ENCODE measurements around the gene TUBA1C. TPM values are rescaled to one million over a fixed set of nuclear protein-coding genes. Genes with fewer than 3 reads are reported as not detected.

The TUBA1C gene
- 978 and 1,044 TPM in 2 replicates for total RNA-seq (2014; rRNA removed; shearing (Covaris generic))

DNA sequence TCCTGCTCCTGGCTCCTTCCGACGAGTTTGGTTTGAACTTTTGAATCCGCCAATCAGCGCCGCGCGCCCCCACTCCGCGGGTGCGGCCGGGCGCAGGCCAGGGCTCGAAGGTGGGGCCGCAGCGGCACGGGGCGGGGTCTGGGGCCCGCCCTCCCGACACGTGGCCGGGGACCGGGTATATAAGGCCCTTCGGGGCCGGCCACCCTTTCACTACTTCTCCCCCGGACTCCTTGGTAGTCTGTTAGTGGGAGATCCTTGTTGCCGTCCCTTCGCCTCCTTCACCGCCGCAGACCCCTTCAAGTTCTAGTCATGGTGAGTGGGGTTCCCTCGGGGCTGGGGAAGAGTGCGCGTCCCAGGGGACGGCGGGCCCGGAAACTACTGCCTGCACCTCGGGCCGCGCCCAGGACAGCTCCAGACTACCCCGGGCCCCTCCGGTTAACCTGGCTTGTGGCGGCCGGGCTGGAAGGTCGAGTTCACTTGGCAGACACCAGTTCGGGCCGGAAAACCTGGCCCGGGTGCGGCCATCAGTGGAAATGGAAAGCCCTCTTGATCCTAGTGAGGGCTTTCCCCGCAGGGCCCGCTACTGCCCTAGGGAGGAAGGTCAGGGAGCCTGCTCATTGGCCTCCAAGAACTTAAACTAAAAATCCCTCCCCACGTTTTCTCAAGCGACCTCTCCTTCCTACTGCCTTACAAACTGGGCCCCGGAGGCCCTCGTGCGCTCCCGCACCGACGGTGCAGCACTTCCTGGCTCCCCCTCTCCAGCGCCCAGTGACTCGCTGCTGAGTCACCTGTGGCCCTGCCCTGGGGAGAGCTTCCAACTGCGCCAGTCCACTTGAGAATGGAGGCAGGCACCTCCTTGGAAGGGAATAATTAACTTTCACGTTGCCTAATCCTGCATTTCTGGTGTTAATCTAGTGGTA lies at the start of gene TUBA1C:
TUBA1C (plus strand) TSS at position 210 of the 920 bp plus-strand sequence; CDS start at position 310, 100 bp downstream.
- peak; percentile 96 for DNase-seq (ENCODE audit: low spot score)

GRCh38 chr12:49219417-49220026 lies 45.4 kb upstream of the TUBA1C start:
- DNase-seq (ENCODE audit: low spot score): peak; percentile 28

DNA sequence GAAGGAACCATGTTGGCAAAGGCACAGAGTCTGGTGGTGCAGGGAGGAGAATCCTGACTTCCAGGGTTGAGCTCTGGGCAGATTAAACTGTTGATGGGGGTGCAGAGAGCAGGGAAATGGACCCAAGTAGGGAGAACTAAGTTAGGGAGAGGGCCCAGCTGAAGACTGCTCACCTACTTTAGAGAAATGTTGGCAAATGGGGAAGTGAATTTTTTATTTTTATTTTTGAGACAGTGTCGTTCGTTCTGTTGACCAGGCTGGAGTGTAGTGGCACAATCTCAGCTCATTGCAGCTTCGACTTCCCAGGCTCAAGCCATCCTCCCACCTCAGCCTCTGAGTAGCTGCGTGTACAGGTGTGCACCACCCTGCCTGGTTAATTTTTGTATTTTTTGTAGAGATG lies 43.9 kb upstream of the TUBA1C start:
- no peak for DNase-seq (ENCODE audit: low spot score)

DNA sequence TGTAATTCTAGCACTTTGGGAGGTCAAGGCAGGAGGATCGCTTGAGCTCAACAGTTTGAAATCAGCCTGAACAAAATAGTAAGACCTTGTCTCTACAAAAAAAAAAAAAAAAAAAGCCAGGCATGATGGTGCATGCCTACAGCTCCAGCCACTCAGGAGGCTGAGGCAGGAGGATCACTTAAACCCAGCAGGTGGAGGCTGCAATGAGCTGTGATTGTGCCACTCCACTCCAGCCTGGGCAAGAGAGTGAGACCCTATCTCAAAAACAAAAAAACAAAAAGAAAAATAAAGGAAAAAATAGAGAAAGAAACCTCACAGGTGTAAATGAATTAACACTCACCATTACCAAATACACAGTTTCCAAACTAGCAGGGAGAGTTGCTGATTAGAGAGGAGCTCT lies 41.8 kb upstream of the TUBA1C start:
- DNase-seq (ENCODE audit: low spot score): no peak

GRCh38 chr12:49223590-49224369 lies 41.1 kb upstream of the TUBA1C start:
- no peak for DNase-seq (ENCODE audit: low spot score)

- no peak for DNase-seq (ENCODE audit: low spot score)
Measured at GRCh38 chr12:49225576-49226166, 39.2 kb upstream of the TUBA1C start.

GRCh38 chr12:49227713-49228112 lies 37.2 kb upstream of the TUBA1C start:
- DNase-seq (ENCODE audit: low spot score): no peak

- DNase-seq (ENCODE audit: low spot score): no peak
Measured at GRCh38 chr12:49228653-49229052, 36.2 kb upstream of the TUBA1C start.

DNA sequence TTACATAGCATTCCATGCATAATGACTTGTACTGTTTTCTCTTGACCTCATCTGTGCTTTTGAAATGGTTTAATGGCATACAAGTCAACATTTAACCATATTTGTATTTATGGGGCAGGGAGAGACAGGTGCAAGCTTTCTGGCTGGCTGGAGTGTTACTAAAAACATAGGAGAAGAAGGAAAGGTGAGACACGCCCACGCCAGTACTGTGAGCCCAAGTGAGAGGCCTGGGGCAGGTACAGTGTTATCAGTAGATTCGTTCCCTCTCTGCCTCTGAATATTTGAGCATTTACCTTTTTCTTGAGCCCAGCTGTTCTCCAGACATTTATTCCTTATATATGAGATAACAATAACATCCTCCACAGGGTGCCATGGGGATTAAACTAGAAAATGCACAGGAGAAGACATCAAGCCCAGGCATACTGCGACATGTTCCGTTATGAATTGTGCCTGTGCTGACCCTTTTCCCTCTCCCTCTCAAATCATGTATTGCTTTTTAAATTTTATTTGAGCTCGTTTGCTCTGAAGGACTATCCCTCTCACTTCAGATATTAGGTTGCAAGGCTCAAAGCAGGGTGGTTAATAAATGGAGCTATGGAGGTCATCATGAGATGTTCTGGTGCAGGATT lies 34.6 kb upstream of the TUBA1C start:
- no peak for DNase-seq (ENCODE audit: low spot score)

DNA sequence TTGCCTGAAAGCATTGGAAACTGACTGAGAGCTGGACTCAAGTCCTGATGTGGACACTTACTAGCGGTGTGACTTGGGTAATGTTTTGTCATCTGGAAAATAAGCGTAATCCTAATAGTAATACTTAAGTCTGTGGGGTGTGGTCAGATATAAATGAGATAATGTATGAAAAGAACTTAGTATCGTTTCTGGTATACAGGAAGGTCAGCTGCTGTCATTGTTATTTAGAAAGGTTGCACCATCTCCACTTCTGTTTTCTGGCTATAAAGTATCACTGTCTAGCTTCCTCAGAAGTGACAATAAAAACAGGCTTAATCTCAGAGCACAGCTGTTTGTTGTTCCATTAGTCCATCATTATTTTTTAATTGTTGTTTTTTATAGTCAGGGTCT lies 34.1 kb upstream of the TUBA1C start:
- DNase-seq (ENCODE audit: low spot score): no peak

- no peak for DNase-seq (ENCODE audit: low spot score)
Measured at GRCh38 chr12:49231878-49232655, 32.8 kb upstream of the TUBA1C start.

- DNase-seq (ENCODE audit: low spot score): no peak
Measured at GRCh38 chr12:49232940-49233841, 31.7 kb upstream of the TUBA1C start.

GRCh38 chr12:49233842-49234526 lies 30.9 kb upstream of the TUBA1C start:
- no peak for DNase-seq (ENCODE audit: low spot score)

- no peak for DNase-seq (ENCODE audit: low spot score)
Measured at GRCh38 chr12:49236423-49236822, 28.5 kb upstream of the TUBA1C start.

- DNase-seq (ENCODE audit: low spot score): no peak
Measured at GRCh38 chr12:49243631-49244030, 21.3 kb upstream of the TUBA1C start.

- DNase-seq (ENCODE audit: low spot score): no peak
Measured at GRCh38 chr12:49244176-49244575, 20.7 kb upstream of the TUBA1C start.

DNA sequence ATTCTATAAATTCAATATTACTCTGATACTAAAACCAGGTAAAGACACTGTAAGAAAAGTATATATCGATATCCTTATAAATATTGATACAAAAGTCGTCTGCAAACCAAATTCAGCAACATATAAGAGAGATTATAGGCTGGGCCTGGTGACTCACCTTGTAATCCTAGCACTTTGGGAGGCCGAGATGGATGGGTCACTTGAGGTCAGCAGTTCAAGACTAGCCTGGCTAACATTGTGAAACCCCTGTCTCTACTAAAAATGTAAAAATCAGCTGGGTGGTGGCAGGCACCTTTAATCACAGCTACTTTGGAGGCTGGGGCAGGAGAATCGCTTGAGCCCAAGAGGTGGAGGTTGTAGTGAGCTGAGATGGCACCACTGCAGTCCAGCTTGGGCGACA lies 13.5 kb upstream of the TUBA1C start:
- no peak for DNase-seq (ENCODE audit: low spot score)

- DNase-seq (ENCODE audit: low spot score): no peak
Measured at GRCh38 chr12:49253033-49253623, 11.8 kb upstream of the TUBA1C start.
